HG02678 (cell line): ENCODE data around the gene CAGE1.

Source experiments
- ATAC-seq: cut with Tn5 transposase; IDR thresholded peaks from one replicate; pipeline ENCODE4 v1.9.1; 2021; ENCODE audit warnings: mild to moderate bottlenecking, moderate library complexity; ENCODE audit not compliant: unreplicated experiment

Gene CAGE1

GRCh38 chr6:7312616-7313504 lies 76.7 kb downstream of the CAGE1 start, which contains the start of gene SSR1:
Gene SSR1, minus strand, starts transcription at chr6:7313199. Its CDS starts 79 bp downstream, at chr6:7313120.
- ATAC-seq: peak; percentile 96

GRCh38 chr6:7311917-7312615 lies 77.5 kb downstream of the CAGE1 start:
- no peak for ATAC-seq

- ATAC-seq: no peak
These were observed 78.4 kb downstream of the CAGE1 start for GRCh38 chr6:7311176-7311575.

- no peak for ATAC-seq
These were observed 80.5 kb downstream of the CAGE1 start for GRCh38 chr6:7309050-7309449.

- ATAC-seq: no peak
These were observed 82.0 kb downstream of the CAGE1 start for GRCh38 chr6:7307533-7307932.

GRCh38 chr6:7304821-7305220 lies 84.7 kb downstream of the CAGE1 start:
- no peak for ATAC-seq

GRCh38 chr6:7301702-7302101 lies 87.8 kb downstream of the CAGE1 start:
- no peak for ATAC-seq

GRCh38 chr6:7300926-7301325 lies 88.6 kb downstream of the CAGE1 start:
- no peak for ATAC-seq

- ATAC-seq: no peak
These were observed 91.4 kb downstream of the CAGE1 start for GRCh38 chr6:7298113-7298512.

- ATAC-seq: no peak
These were observed 92.9 kb downstream of the CAGE1 start for GRCh38 chr6:7296602-7297001.

- ATAC-seq: no peak
These were observed 93.6 kb downstream of the CAGE1 start for GRCh38 chr6:7295916-7296315.

GRCh38 chr6:7292596-7293255 lies 96.8 kb downstream of the CAGE1 start:
- ATAC-seq: no peak

GRCh38 chr6:7290079-7290478 lies 99.5 kb downstream of the CAGE1 start:
- ATAC-seq: no peak

- ATAC-seq: no peak
These were observed 104.1 kb downstream of the CAGE1 start for GRCh38 chr6:7285416-7285815.

- ATAC-seq: no peak
These were observed 105.9 kb downstream of the CAGE1 start for GRCh38 chr6:7283676-7284075.

- peak; percentile 36 for ATAC-seq
These were observed 107.2 kb downstream of the CAGE1 start for GRCh38 chr6:7282097-7282906.
